ENCODE measurements around the gene EFCAB6. TPM values are rescaled to one million over a fixed set of nuclear protein-coding genes. Genes with fewer than 3 reads are reported as not detected.

EFCAB6 gene
- total RNA-seq, 4 donors from 2014 or later, result 0.35 to 4.4 (median 0.94) TPM; not detected in 1

DNA sequence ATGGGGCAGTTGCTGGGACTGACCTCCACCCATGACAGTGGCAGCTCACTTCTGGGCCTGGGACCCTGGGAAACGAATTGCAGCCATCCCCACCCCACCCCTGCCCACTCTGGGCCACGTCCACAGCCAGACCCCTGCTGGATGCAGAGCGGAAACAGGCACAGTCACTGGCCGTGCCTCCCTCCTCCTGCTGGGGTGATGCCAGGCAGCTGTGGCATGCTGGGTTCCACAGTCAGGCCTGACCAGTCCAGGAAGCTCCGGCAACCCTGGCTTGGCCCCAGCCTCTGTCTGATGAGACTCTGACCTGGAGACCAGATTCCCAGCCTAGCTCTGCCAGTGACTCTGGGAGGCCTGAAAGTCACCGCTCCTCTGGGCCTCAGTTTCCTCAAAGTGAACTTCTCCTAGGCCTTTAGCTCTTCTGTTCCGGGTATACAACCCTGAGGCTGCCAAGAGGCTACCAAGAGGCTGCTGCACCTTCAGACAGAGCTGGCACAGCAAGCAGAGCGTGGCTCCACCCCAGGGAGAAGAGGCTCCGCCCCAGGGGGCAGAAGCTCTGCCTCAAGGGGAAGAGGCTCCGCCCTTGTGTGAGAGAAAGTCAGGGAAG, 41.3 kb upstream of the EFCAB6 start:
- DNase-seq, result peak in 2 of 3 donors; percentile 39 to 43
- no peaks in the 10 kb centered on the region for H3K27me3 ChIP-seq
- H3K36me3 ChIP-seq, result no peaks in the 10 kb centered on the region
- no peaks in the 10 kb centered on the region for H3K9me3 ChIP-seq
- H3K4me1 ChIP-seq, result no peaks in the 10 kb centered on the region
- TF ChIP-seq, protein P1, sequence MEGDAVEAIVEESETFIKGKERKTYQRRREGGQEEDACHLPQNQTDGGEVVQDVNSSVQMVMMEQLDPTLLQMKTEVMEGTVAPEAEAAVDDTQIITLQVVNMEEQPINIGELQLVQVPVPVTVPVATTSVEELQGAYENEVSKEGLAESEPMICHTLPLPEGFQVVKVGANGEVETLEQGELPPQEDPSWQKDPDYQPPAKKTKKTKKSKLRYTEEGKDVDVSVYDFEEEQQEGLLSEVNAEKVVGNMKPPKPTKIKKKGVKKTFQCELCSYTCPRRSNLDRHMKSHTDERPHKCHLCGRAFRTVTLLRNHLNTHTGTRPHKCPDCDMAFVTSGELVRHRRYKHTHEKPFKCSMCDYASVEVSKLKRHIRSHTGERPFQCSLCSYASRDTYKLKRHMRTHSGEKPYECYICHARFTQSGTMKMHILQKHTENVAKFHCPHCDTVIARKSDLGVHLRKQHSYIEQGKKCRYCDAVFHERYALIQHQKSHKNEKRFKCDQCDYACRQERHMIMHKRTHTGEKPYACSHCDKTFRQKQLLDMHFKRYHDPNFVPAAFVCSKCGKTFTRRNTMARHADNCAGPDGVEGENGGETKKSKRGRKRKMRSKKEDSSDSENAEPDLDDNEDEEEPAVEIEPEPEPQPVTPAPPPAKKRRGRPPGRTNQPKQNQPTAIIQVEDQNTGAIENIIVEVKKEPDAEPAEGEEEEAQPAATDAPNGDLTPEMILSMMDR (IDR thresholded peaks at IDR 0.05), result no peak
- TF ChIP-seq POLR2A (IDR thresholded peaks at IDR 0.05), result no peak
- H3K27ac ChIP-seq, result no peak overlapping the region
- H3K4me3 ChIP-seq, result no peak overlapping the region

DNA sequence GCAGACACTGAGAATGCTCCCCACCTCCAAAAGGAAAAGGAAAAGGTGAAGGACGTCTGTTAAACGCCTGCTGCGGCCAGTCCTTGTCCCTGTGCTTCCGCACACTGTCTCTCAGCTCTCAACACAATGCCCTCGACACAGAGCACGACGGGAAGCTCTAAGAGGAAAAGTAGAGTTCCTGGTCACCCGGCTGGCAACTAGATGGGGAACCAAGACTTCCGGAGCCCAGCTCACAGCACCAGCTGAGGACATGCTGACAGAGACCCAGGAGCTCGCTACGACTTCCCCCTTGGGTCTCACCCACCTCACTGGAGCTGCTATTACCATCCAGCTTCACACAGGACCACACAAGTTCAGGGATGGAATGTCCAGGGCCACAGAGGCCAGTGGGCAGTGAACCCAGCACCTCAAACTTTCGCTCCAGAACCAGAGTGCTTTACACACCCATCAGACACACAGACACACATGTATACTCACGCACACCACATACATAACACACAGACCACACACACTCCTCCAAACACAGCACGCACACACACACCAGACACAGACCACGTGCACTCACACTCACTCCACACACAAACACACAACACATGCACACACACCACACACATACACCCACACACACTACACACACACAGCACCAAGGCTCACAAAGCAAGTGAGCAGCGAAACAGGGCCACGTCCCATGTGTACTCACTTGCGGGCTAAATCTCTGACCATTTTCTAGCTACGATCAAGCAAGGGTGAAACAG, 40.6 kb upstream of the EFCAB6 start:
- Histone ChIP-seq H3K9me3 (no peaks in the 10 kb centered on the region), H3K27ac (no peak overlapping the region), H3K27me3 (no peaks in the 10 kb centered on the region), H3K4me1 (no peaks in the 10 kb centered on the region), H3K4me3 (no peak overlapping the region), H3K36me3 (no peaks in the 10 kb centered on the region)
- peak in 1 of 3 donors; percentile 28 for DNase-seq
- TF ChIP-seq, protein P1 (IDR thresholded peaks at IDR 0.05), result no peak
- TF ChIP-seq POLR2A (IDR thresholded peaks at IDR 0.05), result no peak

DNA sequence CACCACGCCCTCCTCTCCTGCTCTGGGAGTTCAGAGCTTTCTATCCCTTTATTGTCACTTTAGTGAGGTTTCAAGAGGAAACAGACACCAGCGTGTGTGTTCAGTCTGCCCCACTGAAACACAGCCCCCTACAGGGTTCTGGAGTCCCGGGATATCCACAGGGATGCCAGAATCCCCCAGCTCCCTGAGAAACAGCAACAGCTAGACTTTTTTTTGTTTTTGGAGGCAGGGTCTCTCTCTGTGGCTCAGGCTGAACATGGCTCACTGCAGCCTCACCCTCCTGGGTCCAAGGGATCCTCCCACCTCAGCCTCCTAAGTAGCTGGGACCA, 39.8 kb upstream of the EFCAB6 start:
- Histone ChIP-seq H3K4me3 (no peak overlapping the region), H3K4me1 (no peaks in the 10 kb centered on the region), H3K36me3 (no peaks in the 10 kb centered on the region), H3K9me3 (no peaks in the 10 kb centered on the region), H3K27ac (no peak overlapping the region), H3K27me3 (no peaks in the 10 kb centered on the region)
- DNase-seq, result no peak
- TF ChIP-seq, protein P1 (IDR thresholded peaks at IDR 0.05), result no peak
- no peak for TF ChIP-seq POLR2A (IDR thresholded peaks at IDR 0.05)

DNA sequence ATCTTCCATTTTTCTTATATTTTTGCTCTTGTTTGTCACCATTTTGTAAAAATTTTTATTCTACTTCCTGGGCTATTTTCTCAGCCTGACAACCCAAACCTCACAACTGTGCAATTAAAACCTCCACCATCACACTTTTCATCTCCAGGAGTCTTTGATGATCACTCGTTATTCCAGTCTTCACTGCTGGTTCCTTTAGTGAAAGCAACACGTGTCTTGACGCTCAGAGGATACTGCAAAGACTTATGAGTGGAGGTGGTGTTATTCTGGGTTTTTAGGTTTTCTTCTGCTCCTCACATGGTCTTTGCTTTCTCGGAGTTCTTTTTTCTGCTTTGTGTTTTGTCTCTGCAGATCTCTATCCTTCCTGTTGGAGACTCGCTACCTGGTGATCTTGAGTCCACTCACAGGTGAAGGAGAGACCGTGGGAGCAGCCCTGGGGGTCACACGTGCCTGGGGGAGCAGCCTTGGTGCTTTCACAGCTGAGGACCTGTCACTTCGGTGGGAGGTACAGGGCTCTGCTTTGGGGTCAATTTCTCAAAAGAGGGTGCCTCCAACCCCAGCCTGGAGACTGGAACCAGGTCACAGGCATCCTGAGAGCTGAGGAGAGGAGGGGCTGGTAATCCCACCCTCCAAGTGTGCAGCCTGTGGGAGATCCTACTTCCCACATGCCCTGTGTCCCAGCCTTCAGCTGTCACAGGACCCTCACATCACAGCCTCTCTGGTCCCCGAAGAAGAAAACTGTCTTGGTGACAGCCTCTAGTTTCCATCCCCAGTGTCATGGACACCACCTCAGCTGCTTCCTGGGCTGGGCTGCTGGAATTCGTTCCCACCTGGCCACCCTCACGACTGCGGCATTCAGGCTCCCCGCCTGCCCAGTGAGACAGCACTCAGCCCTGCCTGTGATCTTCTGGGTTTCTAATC, 39.2 kb upstream of the EFCAB6 start:
- no peaks in the 10 kb centered on the region for H3K27me3 ChIP-seq
- no peaks in the 10 kb centered on the region for H3K36me3 ChIP-seq
- no peak overlapping the region for H3K4me3 ChIP-seq
- H3K9me3 ChIP-seq, result no peaks in the 10 kb centered on the region
- no peaks in the 10 kb centered on the region for H3K4me1 ChIP-seq
- TF ChIP-seq POLR2A (IDR thresholded peaks at IDR 0.05), result no peak
- TF ChIP-seq, protein P1 (IDR thresholded peaks at IDR 0.05), result no peak
- DNase-seq, result peak in 1 of 3 donors; percentile 28
- H3K27ac ChIP-seq, result no peak overlapping the region

DNA sequence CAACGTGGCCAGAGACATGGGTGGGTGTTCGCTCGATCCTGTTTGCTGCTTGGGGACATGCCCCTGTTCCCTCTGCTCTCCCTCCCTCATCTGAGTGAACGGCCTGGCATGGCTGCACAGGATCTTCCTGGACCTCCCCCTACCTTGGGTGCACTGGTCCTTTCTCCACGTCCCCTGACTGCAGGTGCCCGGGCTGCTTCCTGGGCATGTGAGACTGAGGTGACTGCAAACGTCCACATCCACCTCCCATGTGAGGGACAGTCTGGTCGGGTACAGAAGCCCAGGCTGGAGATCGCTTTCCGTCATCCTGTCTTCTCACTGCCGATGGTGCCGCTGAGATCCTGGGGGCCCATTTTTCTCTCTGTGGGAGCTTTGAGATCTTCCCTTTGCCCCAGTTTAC, 38.4 kb upstream of the EFCAB6 start:
- Histone ChIP-seq H3K27me3 (no peaks in the 10 kb centered on the region), H3K4me3 (no peak overlapping the region), H3K27ac (no peak overlapping the region), H3K4me1 (no peaks in the 10 kb centered on the region), H3K36me3 (no peaks in the 10 kb centered on the region), H3K9me3 (no peaks in the 10 kb centered on the region)
- TF ChIP-seq, protein P1 (IDR thresholded peaks at IDR 0.05), result no peak
- no peak for TF ChIP-seq POLR2A (IDR thresholded peaks at IDR 0.05)
- DNase-seq, result peak in 1 of 3 donors; percentile 31

Data from Peyer's patch (tissue), 4 donors.